Fibroblast of the aortic adventitia (primary cell): Measurements from ENCODE around the gene FBRSL1. TPM values are rescaled to one million over a fixed set of nuclear protein-coding genes. Genes with fewer than 3 reads are reported as not detected.

Experiments used
- DNase-seq: peaks from one replicate; pipeline ENCODE4 v3.0.0-alpha.2; 2010; ENCODE audit warnings: low read depth
- H3K4me3 ChIP-seq: 2 replicates; pipeline ENCODE4 v1.5.1; 2011; ENCODE audit warnings: low read depth, mild to moderate bottlenecking, control low read depth, low read length, moderate library complexity
- total RNA-seq: library from RNA; depleted of rRNA; stranded (reverse); fragments of >200 nt; gene quantifications from 2 replicates; pipeline ENCODE4 v1.2.3, GENCODE V29; 2012; ENCODE audit warnings: low replicate concordance
- TF ChIP-seq, protein P1 (sequence below): IDR thresholded peaks from 2 replicates; pipeline ENCODE4 v1.5.1; 2011; ENCODE audit warnings: mild to moderate bottlenecking, low read length, control low read depth, inconsistent platforms; ENCODE audit not compliant: insufficient read depth

FBRSL1 gene
- total RNA-seq, 1 donor: 5.2 TPM

DNA sequence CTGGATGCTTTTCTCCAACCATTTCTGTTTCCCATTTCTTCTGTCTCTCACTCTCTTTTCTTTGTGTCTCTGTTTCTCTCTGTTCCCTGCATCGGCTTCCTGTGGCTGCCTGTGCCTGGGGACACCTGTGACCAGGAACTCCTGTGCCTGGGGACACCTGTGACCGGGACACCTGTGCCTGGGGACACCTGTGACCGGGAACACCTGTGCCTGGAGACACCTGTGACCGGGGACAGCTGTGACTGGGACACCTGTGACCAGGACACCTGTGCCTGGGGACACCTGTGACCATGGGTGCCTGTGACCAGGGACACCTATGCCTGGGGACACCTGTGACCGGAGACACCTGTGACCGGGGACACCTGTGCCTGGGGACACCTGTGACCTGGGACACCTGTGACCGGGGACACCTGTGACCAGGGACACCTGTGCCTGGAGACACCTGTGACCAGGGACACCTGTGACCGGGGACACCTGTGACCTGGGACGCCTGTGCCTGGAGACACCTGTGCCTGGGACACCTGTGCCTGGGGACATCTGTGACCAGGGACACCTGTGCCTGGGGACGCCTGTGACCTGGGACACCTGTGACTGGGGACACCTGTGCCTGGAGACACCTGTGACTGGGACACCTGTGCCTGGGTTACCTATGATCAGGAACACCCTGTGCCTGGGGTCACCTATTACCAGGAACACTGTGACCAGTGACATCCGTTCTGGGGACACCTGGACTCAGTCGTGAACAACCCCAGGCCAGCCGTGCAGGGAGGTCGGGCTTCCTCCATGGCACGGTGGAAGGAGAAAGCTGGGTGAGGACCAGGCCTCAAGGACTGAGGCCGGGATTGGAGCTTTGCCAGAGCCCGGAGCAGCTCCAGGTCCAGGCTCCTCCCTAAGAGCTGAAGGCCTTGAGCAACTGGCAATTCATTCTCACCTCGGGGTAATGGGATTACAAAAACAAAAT is 23.4 kb upstream of the FBRSL1 start:
- no peak overlapping the region for H3K4me3 ChIP-seq
- DNase-seq: peak; percentile 8
- TF ChIP-seq, protein P1, sequence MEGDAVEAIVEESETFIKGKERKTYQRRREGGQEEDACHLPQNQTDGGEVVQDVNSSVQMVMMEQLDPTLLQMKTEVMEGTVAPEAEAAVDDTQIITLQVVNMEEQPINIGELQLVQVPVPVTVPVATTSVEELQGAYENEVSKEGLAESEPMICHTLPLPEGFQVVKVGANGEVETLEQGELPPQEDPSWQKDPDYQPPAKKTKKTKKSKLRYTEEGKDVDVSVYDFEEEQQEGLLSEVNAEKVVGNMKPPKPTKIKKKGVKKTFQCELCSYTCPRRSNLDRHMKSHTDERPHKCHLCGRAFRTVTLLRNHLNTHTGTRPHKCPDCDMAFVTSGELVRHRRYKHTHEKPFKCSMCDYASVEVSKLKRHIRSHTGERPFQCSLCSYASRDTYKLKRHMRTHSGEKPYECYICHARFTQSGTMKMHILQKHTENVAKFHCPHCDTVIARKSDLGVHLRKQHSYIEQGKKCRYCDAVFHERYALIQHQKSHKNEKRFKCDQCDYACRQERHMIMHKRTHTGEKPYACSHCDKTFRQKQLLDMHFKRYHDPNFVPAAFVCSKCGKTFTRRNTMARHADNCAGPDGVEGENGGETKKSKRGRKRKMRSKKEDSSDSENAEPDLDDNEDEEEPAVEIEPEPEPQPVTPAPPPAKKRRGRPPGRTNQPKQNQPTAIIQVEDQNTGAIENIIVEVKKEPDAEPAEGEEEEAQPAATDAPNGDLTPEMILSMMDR: no peak

DNA sequence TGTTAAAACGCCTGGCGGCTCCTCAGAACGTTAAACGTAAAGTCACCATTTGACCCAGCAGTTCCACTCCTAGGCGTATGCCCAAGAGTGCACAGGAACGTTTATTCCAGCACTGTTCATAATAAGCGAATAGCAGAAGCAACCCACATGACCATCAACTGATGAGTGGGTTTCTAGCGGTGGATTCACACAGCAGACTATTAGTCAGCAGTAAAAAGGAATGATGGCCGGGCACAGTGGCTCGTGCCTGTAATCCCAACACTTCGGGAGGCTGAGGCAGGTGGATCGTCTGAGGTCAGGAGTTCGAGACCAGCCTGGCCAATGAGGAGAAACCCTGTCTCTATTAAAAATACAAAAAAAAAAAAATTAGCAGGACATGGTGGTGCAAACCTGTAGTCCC is 22.4 kb upstream of the FBRSL1 start:
- DNase-seq: no peak
- TF ChIP-seq, protein P1: no peak
- no peak overlapping the region for H3K4me3 ChIP-seq

DNA sequence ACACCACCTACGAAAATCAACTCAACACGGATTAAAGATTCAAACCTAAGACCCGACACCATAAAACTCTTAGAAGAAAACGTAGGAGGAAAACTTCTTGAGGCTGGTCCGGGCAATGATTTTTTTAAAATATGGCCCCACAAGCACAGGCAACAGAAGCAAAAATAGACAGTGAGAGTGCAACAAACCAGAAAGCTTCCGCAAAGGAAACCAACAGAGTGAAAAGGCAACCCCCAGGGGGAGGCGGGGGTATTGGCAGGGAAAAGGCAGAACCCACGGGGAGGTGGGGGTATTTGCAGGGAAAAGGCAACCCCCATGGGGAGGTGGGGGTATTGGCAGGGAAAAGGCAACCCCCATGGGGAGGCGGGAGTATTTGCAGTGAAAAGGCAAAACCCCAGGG is 20.5 kb upstream of the FBRSL1 start:
- H3K4me3 ChIP-seq: no peak overlapping the region
- no peak for DNase-seq
- TF ChIP-seq, protein P1: no peak

DNA sequence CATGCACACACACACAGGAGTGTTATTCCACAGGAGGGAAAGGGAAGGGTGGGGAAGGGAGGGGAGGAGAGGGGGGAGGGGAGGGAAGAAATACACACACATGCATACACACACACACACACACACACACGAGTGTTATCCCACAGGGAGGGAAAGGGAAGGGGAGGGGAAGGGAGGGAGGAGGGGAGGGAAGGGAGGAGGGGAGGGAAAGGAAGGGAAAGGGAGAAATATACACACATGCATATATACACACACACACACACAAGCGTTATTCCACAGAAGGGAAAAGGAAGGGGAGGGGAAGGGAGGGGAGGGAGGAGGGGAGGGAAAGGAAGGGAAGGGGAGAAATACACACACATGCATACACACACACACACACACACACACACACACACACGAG is 19.6 kb upstream of the FBRSL1 start:
- no peak overlapping the region for H3K4me3 ChIP-seq
- TF ChIP-seq, protein P1: no peak
- no peak for DNase-seq

DNA sequence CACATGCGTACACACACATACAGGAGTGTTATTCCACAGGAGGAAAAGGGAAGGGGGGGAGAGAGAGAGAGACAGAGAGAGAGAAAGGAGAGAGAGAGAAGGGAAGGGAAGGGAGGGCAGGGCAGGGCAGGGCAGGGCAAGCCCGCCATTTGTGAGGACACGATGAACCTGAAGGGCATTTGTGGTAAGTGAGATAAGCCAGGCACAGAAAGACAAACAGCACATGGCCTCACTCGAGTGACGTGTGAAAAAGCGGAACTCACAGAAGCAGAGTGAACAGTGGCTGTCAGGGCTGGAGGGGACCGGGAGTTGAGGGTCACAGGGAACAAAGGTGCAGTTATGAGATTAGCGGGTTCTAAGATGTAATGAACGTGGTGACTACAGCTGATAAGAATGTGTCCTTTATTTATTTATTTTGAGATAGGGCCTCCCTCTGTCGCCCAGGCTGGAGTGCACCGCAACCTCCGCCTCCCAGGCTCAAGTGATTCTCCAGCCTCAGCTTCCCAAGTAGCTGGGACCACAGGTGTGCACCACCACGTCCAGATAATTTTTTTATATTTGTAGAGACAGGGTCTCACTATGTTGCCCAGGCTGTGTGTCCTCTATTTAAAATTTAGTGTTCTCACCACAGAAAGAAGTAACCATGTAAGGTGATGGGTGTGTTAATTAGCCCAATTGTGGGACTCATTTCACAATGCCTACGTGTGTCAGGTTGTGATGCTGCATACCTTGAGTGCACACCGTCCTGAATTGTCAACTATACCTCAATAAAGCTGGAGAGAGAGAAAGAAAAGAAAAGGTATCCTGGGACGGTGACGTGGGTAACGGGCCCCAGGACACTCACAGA is 18.7 kb upstream of the FBRSL1 start:
- no peak for DNase-seq
- TF ChIP-seq, protein P1: no peak
- H3K4me3 ChIP-seq: no peak overlapping the region

DNA sequence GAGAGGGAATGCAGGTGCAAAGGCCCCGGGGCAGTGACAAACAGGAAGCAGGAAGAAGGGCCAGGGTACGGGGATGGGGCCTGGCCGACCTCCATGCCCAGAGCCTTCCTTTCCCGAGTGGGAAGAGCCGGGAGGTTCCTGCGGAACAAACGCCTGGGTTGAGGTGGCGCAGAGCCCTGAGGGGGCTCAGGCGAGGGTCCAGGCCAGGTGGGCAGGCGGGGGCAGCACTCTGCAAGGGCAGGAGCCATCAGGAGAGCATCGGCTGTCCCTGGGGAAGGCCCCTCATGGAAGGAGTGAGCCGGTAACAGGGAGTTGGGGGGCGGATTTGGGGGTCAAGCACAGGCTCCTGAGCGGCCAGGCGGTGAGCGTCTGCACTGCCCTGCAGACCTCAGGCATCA is 18.1 kb upstream of the FBRSL1 start:
- TF ChIP-seq, protein P1: no peak
- no peak for DNase-seq
- no peak overlapping the region for H3K4me3 ChIP-seq
